ENCODE measurements around the gene ITFG1.
A peak's percentile ranks its signal among the peaks of the same experiment; 100 is the strongest.
"Not testable (repeated sequence)": the region's sequence is repeated elsewhere in the genome, so short reads cannot be mapped to it uniquely, and the experiment has no call there.

ITFG1 gene

DNA sequence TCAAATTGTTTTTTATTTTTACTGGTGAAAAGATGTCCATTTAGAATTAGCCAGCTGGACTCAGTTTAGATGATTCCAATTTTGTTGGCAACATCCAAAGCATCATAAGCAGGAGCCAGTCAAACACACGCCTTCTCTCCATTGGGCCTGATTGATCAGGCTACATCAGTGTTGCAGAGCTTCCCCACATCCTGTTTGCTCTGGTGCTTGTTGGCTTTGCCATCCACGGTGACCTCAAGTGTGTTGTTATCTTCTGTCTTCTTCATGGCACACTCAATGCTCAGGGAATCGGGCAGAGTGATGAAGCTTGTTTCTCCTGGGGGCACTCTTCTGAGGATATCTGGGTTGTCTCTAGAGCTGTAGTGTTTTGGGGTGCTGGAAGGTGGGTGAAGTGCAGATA is 310.8 kb downstream of the ITFG1 start:
- no peak for DNase-seq (ENCODE audit: low read depth)

DNA sequence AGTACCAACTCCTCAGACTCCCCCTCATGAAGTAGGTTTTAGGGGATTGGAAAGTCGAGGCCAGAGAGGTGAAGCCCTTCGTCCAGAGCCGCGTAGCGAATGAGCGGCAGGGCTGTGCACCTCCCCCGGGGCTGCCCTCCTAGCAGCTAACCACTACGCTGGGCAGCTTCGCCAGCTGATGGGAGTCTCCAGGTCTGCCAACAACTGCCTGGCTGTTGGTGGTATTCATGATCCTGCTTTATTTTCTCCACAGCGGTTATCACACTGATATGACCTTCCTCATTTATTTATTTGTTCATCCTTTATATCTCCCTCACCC is 316.3 kb downstream of the ITFG1 start:
- DNase-seq (ENCODE audit: low read depth) = no peak

DNA sequence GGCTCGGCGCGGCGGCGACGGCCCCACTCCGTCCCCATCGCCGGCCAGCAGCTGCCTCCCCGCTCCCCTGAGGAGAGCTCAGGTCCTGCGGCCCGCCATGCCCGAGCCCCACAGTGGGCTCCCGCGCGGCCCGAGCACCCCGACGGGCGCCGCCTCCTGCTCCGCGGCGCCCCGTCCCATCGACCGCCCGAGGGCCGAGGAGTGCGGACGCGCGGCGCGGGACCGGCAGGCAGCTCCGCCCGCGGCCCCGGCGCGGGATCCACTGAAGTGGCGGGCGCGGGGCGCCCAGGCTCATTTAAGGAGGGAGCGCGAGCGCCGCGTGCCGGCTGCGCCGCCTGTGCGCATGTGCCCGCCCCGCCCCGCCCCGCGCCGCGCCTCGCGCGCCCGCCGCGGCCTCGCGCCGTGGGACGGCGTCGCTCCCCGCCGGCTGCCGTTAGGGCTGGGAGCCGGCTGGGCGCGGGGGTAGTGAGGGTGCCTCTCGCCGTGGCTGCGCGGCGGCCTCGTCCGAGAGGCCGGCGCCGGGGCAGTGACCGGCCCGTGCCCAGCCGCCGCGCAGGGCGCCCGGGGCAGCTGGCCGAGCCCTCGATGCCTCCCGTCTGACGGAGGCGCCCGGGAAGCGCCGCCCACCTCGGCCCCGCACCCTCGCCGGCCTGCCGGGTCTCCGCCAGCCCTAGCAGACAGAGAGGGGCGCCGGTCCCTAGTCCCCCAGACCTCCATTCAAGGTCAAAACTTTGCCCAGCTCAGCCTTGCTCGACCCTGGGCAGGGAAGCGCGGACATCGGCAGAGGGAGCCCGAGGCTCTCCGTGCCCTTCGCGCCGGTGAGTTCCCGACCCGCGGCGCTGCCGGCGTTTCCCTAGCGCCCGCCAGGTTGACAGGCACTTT is 316.9 kb downstream of the ITFG1 start, which contains the start of gene NETO2:
TSS of gene NETO2 (minus strand) at position 269 of the 882 bp plus-strand sequence. CDS start 333 bp downstream, outside the sequence.
- DNase-seq (ENCODE audit: low read depth) = peak; percentile 13

DNA sequence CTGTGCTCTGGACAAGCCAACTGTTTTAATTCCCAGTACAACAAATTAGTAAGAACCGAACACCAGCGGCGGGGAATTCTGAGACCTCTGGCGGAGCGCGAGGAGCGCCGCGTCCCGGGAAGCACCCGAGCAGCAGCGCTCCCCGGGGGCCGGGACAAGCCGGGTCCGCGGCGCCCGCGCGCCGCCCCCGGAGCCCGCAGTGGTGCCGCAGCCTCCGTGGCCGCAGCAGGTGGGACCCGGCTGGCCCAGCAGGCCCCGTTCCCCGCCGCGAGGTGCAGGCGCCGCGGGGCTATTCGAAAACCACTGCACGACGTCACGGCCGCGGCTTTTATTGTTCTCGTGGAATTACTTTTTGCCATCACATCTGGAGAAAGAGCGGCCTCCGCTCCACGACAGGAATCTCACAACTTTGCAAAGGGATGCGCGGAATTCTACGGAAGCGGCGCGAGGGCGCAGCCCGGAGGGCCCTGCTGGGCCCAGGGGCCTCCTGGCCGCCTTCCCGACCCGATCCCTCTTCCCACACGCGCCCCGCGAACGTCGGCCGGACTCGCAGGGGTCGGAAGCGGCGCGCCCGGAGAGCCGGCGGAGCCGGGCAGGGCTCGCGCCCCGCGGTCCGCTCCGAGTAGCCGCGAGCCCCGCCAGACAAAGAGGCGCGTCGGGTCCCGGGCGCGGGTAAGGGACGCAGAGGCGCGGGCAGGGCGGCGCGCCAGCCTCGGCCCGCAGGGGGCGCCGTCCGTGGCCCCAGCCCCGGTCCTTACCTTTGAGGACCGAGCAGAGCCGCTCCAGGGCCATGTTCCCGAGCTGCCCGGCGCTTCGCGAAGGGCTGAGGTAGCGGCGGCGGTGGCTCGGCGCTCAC is 317.8 kb downstream of the ITFG1 start:
- DNase-seq (ENCODE audit: low read depth) = peak; percentile 27

DNA sequence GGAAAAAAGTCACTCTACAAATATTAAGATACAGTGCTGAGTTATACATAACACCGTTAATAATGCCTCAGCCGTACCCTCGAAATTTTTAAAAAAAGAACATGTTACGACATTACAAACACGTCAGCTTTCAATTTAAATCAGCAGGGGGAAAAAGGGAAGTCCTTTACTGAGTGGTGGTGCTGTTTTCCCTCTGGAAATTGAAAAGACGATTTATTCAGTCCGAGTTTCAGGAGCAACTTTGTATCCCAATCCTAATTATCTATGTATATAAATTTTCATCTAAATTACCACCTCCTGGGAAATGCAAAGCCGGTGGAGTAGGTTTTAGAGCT is 318.4 kb downstream of the ITFG1 start:
- no peak for DNase-seq (ENCODE audit: low read depth)

DNA sequence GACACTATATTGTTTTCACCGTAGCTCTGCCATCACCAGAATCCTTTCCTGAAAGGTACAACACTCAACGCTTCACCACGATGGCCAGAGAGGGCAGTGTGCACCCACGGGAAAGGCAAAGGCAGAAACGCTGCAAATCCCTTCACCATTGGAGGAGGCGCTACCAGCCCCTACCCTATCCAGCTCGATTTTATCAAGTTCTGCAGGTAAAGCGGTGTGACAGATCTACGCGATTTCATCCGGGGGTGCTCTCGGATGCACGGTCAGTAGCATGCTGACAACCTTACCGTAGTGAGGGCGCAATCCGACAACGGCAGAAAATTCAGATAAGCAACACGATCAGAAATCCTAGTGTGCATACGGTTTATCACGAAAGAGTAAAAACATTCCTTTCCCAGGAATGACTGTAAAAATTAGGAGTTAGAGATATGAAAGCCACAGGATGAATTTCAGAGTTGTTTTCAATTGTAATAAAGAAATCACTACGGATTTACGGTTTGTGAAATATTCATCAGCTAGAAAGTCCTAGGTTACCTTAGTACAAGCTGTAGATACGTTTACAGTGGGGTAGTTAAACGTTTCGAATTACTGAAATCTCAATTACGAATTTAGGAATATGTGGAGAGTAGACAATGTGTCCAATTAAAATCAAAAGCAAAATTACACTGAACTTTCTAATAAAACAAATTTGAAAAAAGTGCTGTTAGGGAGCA is 318.9 kb downstream of the ITFG1 start:
- DNase-seq (ENCODE audit: low read depth) = peak; percentile 56

DNA sequence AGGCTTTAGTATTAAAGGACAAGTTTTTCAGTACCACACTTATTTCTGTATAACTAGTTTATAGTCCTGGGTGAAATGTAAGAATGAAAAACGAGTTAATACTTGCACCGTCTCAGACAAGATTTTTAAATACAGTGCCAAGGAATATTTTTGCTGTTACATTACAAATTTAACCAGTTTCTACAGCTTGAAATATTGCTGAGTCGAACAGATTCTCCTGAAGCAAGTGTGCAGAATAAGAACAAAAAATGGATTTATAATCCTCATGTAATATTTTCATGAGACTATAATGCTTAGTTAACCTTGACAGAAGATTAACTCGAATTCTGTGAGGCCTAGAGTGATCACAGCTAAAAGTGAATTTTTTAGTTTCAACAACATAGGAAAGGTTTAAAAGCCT is 320.2 kb downstream of the ITFG1 start:
- no peak for DNase-seq (ENCODE audit: low read depth)

DNA sequence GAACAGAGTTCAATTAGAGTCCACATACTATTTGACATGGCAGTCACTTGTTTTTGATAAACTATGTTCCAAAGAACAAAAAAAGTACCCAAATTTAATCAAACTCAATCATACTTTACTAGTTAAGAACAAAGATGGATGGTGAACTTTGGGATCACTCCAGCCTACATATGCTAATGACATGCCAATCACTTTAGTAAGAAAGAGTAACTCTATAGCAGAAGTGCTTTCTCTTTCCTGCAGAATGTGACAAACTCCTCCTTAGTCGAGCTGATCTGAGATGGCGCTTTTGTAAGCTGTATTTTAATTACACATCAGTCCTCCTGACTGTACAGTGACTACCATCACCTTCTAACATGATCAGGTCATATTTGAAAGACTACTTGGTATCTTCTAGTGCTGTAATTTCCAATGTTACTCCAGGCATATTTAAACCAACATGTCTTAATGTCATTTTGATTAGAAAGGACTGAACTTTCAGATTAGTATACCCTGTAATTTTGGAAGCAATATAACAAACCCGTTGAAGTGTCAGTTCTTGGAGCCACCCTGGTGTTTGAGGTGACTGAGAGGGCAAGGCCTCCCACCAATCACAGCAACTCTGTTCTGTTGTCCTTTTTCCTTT is 321.2 kb downstream of the ITFG1 start:
- no peak for DNase-seq (ENCODE audit: low read depth)

DNA sequence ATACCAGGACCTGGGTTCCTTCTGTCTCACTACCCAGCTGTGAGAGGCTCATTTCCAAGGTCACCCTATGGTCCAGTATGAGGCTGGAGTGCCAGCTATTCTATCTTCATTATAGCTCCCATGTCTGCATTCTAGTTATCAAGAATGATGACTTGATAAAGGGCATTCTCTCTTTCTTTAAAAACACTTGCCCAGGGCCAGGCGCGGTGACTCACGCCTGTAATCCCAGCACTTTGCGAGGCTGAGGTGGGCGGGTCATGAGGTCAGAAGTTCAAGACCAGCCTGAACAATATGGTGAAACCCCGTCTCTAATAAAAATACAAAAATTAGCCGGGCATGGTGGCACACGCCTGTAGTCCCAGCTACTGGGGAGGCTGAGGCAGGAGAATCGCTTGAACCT is 322.9 kb downstream of the ITFG1 start:
- not testable (repeated sequence) for DNase-seq (ENCODE audit: low read depth)

DNA sequence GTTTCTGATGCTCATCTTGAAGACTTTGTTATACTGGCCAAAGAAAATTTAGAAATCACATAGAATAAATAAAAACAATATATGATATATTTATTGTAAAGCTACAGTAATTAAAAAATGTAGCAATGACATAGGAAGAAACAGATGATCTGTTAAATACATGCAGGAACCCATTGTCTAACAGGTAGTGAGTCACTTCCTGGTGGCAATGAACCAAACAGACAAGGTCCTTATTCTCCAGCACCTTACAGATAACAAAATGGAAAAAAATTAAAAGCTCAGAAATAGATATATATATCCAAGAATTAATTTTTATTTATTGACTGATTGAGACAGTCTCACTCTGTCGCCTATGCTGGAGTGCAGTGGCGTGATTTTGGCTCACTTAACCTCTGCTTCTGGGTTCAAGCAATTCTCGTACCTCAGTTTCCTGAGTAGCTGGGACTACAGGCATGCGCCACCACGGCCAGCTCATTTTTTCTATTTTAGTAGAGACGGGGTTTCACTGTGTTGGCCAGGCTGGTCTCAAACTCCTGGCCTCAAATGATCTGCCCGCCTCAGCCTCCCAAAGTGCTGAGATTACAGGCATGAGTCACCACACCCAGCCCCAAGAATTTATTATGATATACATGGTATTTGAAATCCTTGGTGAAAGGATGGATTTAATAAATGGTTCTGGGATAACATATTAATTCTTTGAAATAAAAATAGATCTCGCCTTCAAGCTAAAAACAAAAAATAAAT is 324.6 kb downstream of the ITFG1 start:
- no peak for DNase-seq (ENCODE audit: low read depth)

DNA sequence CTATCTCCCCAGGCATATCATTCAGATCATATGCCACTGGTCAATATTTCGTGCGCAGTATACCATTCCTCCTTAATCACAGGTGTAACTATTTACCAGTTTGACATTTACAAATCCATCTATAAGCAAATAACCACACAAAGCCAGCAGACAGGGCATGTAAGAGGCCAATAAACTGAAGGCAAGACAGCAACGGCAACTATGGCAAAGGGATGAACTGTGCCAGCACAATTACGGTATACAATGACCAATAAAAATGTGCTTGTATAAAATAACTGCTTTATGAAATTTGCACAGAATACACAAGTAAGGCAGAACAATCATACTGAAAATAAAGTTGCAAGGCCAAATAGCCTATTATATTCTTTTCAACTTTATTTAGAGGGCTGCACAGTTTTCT is 326.3 kb downstream of the ITFG1 start:
- DNase-seq (ENCODE audit: low read depth) = no peak

DNA sequence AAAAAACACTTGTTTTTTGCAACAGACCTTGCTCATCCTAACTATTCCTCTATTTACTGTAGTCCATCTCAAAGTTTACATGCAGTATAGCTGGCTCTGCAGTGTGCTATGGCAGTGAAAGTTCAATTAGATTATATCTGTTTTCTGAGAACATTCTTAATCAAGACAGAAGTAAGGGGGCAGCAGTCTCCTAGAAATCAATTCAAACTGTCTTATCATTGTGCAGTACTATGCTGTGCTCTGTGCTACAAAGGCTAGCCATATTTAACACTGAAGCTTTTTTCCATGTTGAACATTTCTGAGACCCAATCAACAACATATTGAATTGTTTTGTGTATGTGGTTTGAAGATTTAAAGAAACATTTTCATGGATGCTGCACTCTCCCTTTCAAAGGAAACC is 328.6 kb downstream of the ITFG1 start:
- no peak for DNase-seq (ENCODE audit: low read depth)

DNA sequence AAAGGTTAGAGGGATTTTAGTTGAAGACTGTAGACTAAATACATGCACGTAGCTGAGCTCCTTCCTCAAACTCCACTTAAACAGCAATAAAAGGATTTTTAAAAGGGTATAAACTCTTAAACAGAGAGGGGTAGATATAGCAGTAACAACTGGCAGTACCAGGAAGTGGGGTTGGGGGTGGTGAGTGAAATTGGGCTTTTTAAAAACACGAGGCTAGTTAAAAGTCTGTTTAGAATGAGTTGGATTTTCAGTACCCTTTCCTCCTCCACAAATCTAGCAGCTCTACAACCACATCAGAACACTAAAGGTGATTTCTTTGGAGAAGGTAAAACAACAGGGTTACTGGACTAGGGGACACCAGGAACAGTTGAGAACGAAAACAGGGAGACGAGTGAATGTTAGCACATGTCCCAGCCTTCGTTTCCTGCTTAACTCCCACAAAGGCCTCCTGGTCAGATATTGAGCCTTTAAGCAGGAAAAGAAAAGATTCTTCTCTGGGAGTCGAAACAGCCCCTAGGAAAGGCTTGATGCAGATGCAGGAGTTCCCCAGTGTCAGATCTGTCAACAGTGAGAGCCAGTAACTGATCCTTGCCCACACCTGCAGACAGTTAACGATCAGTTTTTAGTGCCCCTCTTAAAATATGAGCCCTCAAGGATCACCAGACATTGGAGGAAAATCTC is 331.0 kb downstream of the ITFG1 start:
- no peak for DNase-seq (ENCODE audit: low read depth)

DNA sequence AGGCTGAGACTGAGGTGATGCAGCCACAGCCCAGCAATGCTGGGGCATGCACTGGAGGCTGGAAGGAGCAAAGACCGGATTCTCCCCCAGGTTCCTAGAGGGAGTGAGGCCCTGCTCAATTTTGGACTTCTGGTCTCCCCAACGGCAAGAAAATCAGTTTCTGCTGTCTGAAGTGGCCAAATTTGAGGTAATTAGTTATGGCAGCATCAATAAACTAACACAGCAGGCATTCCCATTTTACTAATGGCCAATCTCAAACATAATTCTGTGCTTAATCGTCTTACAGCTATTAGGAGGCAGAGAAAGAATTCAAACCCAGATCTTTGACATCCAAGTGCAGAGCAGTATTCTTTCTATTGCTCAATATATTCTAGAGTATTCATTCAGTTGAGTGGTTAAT is 333.3 kb downstream of the ITFG1 start:
- no peak for DNase-seq (ENCODE audit: low read depth)

DNA sequence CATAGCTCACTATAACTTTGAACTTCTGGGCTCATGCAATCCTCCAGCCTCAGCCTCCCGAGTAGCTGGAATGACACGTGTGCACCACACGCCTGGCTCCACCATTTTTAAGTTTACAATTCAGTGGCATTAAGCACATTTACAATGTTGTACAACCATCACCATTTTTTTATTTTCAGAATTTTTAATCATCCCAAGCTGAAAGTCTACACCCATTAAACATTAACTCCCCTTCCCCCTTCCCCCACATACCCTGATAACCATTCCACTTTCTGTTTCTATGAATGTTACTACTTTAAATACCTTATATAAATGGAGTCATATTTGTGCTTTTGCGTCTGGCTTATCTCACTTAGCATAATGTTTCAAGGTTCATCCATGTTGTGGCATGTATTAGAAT is 335.1 kb downstream of the ITFG1 start:
- no peak for DNase-seq (ENCODE audit: low read depth)

DNA sequence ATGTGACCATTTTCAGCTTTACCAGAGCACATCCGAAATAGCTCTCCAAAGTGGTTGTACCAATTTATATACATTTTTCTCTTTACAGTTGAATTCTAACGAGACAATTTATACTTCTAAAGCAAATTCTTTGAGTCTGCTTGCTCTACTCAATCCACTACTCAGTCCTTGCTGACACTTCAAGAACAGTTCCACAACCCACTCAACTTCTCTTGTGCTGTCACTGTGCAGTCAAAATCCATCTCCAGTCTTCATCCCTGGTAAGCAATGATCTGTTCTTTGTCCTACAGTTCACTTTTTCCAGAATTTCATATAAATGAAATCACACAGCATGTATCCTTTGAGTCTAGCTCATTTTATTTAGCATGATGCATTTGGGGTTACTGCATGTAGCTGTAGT is 347.7 kb downstream of the ITFG1 start:
- DNase-seq (ENCODE audit: low read depth) = no peak

DNA sequence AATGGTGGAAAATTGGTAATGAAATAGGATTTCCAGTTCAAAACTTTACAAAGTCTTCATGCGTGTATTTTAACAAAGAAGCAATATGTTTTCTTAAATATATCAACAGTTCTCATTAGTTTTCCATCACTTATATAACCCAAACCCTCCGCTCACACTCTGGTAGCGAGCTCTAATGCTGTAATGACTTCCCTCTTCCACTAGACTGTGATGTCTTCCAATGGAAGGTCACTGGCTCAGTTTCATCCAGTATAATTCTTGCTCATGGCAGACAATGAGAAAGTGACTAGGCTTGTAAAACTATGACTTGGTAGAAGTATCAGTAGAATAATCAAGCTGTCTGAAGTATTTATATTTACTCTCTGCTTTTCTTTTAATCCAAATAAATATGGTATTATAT is 349.9 kb downstream of the ITFG1 start:
- no peak for DNase-seq (ENCODE audit: low read depth)

DNA sequence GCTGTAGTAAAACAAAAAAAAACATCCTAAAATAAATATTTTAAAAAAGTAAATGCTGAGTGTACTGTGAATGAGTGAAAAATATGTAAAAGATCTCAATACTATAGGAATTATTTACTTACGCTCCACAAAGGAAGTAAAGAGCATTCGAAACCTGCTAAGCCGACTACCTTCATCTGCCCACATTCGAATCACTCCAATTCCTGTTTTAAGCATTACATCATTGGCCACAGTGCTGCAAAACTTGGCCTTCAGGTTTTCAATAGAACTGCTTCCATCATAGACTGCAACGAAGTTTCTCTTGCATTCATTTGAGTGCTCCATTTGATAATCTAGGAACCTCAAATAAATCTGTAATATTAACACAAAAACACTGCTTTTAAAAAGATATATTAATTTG is 351.5 kb downstream of the ITFG1 start:
- DNase-seq (ENCODE audit: low read depth) = no peak
